Activated CD4-positive, CD25-positive, alpha-beta regulatory T cell treated with anti-CD3 and anti-CD28 coated beads, Interleukin-2, amount 50 U/mL, for 24 hours (primary cell): ENCODE data around the gene ADGRA1.

Experiments
- ATAC-seq, 2 donors: fragments of 150-1000 bp; cut with Tn5 transposase; one replicate each; pipeline ENCODE4 v1.10.0; 2021; ENCODE audit warnings: mild to moderate bottlenecking in 1 of 2, moderate library complexity in 1 of 2

Gene ADGRA1

DNA sequence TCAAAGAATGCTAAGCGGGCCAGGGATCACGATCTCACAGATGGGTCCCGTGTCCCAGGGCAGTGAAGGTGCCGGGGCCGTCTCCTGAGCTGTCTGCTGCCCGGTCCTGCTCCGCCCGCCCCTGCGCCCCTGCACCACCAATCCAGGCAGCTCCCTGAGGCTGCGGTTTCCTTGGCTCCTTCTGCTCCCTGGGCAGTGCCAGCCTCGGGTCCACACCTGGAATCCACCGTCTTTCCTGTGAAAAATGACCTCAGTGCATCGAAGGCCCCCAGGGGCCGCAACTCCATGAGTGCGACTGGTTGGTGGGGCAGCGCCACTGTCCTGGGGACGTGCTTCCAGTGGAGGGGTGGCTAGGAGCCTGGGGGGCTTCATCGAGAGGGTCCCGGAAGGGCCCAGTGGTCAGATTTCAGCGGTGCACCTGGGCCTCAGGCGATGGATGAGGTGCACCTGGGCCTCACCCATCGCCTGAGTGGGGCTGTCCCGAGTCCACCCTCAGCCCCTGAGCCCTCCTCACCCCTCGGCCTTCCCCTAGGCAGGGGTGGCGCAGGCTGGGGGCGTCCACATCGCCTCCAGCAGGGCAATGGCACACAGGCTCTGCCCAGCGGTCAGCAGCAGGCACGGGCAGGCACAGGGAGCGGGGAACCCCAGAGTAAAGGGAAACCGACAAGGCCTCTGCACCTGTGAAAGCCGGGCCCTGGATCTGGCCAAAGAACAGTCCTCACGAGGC lies 27.2 kb downstream of the ADGRA1 start:
- ATAC-seq, result no peak

- ATAC-seq, result no peak
Observed at GRCh38 chr10:133115453-133115842, 27.7 kb downstream of the ADGRA1 start.

- no peak for ATAC-seq
Observed at GRCh38 chr10:133115976-133116375, 28.3 kb downstream of the ADGRA1 start.

GRCh38 chr10:133116455-133116854 lies 28.7 kb downstream of the ADGRA1 start:
- ATAC-seq, result no peak

GRCh38 chr10:133117036-133117687 lies 29.4 kb downstream of the ADGRA1 start:
- ATAC-seq, result no peak

- ATAC-seq, result no peak
Observed at GRCh38 chr10:133117688-133118071, 30.0 kb downstream of the ADGRA1 start.

- no peak for ATAC-seq
Observed at GRCh38 chr10:133121479-133121878, 33.8 kb downstream of the ADGRA1 start.

- ATAC-seq, result no peak
Observed at GRCh38 chr10:133122171-133122935, 34.6 kb downstream of the ADGRA1 start.

DNA sequence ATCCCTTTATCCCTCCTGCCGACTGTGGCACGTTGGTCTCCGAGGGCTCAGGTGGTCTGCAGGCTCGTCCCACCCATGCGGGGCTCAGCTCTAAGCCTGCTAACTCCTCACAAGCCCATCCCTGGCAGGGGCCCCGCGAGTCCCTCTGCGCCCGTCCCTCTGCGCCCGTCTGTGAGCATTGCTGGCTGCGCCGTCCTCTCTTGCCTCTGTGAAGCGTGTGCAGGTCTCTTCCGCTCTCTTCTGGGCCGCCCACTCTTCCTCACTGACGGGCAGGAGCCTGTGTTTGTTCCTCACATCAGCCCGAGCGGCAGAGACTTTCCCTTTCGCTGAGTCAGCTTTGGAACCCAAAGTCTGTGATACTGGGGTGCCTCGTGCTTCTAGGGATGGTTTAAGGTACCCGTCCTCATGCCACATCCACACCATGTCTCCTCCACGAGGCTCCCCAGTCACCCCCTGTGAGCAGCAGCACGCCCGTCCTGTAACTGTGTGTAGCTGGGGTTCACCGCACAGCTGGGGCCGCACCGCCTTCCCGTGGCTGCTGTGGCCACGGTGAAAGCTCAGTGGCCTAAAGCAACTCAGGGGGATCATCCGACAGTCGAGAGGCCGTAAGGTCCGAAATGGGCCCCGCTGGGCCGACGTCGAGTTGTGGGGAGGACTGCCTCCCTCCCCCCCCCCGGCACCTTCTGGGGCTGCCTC lies 35.5 kb downstream of the ADGRA1 start:
- peak in 1 of 2 donors; percentile 33 for ATAC-seq

DNA sequence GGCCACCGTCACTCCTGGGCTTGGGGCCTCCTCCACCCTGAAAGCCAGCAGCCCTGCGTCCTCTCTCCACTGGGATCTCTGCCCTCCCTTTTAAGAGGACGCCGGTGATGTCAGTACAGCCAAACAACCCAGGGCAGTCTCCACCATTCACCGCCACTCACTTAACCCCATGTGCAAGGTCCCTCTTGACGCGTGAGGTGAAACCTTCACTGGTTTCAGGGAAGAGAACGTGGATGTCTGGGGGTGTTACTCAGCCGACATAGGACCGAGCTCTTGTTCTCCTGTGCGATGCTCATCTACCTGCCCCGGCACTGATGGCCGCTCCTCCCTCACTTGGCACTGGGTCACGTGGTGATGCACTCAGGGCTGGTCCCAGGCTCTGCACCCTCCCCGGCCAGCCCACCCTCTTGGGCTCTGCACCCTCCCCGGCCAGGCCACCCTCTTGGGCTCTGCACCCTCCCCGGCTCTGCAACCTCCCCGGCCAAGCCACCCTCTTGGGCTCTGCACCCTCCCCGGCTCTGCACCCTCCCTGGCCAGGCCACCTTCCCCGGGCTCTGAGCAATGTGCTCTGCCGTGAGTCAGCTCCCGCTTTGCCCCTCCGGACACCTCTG lies 36.1 kb downstream of the ADGRA1 start:
- ATAC-seq, result no peak

GRCh38 chr10:133124357-133125211 lies 36.9 kb downstream of the ADGRA1 start:
- ATAC-seq, result no peak

GRCh38 chr10:133125901-133126300 lies 38.2 kb downstream of the ADGRA1 start:
- ATAC-seq, result no peak

GRCh38 chr10:133126431-133127290 lies 38.9 kb downstream of the ADGRA1 start:
- no peak for ATAC-seq

GRCh38 chr10:133127291-133128125 lies 39.8 kb downstream of the ADGRA1 start:
- no peak for ATAC-seq

DNA sequence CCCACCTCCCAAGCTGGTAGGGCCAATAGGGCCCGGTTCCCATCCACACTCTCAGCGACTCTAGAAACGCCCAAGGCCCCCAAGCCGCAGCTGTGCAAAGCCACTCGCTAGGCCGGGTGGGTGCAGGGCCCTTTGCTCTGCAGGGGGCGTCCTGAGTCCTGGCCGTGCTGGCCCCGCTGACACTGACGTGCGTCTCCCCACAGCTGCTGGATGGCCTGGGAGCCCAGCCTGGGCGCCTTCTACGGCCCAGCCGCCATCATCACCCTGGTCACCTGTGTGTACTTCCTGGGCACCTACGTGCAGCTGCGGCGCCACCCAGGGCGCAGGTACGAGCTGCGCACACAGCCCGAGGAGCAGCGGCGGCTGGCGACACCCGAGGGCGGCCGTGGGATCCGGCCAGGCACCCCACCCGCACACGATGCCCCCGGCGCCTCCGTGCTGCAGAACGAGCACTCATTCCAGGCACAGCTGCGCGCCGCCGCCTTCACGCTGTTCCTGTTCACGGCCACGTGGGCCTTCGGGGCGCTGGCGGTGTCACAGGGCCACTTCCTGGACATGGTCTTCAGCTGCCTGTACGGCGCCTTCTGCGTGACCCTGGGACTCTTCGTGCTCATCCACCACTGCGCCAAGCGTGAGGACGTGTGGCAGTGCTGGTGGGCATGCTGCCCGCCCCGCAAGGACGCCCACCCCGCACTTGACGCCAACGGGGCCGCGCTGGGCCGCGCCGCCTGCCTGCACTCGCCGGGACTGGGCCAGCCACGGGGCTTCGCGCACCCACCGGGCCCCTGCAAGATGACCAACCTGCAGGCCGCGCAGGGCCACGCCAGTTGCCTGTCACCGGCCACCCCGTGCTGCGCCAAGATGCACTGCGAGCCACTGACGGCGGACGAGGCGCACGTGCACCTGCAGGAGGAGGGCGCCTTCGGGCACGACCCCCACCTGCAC lies 40.7 kb downstream of the ADGRA1 start:
- no peak for ATAC-seq

DNA sequence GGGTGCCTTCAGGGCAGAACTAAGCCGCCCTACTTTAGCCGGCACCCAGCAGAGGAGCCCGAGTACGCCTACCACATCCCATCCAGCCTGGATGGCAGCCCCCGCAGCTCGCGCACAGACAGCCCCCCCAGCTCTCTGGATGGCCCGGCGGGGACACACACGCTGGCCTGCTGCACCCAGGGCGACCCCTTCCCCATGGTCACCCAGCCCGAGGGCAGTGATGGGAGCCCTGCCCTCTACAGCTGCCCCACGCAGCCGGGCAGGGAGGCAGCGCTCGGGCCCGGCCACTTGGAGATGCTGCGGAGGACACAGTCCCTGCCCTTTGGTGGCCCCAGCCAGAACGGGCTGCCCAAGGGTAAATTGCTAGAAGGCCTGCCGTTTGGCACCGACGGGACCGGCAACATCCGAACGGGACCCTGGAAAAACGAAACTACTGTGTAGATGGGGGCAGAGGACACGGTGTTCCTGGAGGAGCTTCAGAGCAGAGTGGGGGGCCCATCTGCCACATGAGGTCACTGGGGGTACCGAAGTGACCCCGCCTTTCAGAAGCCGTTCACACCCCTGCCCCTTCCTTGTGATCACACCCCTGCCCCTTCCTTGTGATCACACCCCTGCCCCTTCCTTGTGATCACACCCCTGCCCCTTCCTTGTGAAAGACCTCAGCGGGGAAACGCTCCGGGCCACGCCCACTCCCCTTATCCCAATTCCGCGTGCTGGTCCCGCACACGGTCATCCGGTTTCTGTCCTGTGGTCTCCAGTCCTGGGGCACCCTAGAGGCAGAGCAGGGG lies 41.5 kb downstream of the ADGRA1 start:
- ATAC-seq, result no peak

DNA sequence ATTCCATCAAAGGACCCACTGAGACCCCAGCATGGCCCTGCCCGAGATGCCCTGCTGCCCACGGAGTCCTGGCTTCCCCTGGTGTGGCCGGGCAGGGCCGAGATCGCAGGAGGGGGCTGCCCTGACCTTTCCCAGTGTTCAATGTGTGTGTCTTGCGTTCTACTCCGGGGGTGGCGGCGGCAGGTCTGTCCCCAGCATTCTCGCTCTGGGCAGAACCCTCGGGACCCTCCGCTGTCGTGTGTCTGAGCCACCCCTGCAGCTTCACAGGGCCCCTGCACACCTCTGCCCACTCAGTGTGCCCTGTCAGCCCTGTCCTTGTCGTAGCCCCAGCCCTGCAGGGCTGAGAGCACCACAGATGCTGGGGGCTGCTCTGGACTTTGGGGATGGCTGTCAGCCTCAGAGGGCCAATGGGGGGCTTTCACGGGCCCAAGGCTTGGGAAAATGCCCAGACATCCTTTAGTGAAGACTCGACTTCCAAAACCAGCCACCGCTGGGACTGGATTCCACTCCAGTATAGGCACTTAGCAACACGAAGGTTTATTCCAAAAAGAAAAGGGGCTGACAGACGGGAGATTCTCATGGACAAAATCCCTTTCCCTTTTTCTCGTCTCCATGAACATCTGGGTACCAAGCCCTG lies 42.3 kb downstream of the ADGRA1 start:
- ATAC-seq, result no peak
